Epithelial cell of prostate (primary cell): ENCODE measurements around the gene NEK4.
"Not testable (repeated sequence)": the region's sequence is repeated elsewhere in the genome, so short reads cannot be mapped to it uniquely, and the experiment has no call there.

Experiments
- DNase-seq: peaks from one replicate; pipeline ENCODE4 v3.0.0-alpha.2; 2011; ENCODE audit warnings: low read depth, low spot score
- H3K27ac ChIP-seq: fragments of 450-650 bp; 2 replicates; pipeline ENCODE4 v1.5.1; 2017; ENCODE audit warnings: mild to moderate bottlenecking

The NEK4 gene

GRCh38 chr3:52779837-52780585 lies 9.3 kb upstream of the NEK4 start:
- DNase-seq, result no peak
- H3K27ac ChIP-seq, result no peak overlapping the region

- no peak overlapping the region for H3K27ac ChIP-seq
- DNase-seq, result no peak
Observed at GRCh38 chr3:52779011-52779836, 8.5 kb upstream of the NEK4 start.

GRCh38 chr3:52777959-52778805 lies 7.4 kb upstream of the NEK4 start:
- no peak for DNase-seq
- H3K27ac ChIP-seq, result no peak overlapping the region

DNA sequence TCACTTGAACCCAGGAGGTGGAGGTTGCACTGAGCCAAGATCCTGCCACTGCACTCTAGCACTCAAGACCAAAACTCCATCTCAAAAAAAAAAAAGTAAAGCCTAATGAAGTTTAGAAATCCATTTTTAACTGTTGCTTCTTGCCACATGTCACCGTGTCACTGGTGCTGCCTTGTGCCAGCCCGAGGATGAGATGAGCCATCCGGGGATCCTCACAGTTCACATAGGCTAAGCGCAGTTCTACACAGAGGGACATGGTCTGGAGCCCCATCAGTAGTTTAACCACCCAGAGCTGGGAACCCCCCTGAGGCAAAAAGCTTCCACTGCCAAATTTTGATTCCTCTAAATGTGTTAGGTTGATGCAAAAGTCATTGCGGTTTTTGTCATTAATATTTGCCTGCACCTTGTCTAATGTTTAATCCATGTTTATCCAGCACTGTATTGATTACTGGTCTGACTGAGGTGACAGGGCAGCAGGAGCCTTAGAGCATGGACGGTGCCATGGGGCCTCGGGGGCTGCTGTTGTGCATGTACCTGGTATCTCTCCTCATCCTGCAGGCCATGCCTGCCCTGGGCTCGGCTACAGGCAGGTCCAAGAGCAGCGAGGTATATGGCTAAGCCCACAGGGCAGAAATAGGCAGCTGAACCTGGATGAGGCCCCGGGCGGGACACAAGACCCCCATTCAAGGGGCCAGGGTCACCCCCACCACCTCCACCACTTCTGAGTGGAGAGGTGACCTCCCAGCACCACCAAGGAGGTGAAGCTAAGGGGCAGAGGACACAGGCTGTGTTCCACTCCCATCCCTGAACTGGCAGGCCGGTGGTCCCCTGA lies 6.6 kb upstream of the NEK4 start, which contains the start of gene ITIH1:
ITIH1 (plus strand) TSS at position 473 of the 832 bp plus-strand sequence; CDS start at position 490, 17 bp downstream.
- no peak for DNase-seq
- H3K27ac ChIP-seq, result no peak within 1 kb of the TSS

DNA sequence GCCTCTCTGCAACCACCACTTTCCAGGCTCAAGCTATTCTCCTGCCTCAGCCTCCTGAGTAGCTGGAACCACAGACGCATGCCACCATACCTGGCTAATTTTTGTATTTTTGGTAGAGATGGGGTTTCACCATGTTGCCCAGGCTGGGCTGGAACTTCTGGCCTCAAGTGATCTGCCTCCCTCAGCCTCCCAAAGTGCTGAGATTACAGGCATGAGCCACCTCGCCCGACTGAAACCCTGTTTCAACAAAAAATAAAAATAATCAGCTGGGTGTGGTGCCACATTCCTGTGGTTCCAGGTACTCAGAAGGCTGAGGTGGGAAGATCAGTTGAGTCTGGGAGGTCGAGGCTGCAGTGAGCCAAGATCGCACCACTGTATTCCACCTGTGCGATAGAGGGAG lies 5.7 kb upstream of the NEK4 start:
- not testable (repeated sequence) for DNase-seq, H3K27ac ChIP-seq

DNA sequence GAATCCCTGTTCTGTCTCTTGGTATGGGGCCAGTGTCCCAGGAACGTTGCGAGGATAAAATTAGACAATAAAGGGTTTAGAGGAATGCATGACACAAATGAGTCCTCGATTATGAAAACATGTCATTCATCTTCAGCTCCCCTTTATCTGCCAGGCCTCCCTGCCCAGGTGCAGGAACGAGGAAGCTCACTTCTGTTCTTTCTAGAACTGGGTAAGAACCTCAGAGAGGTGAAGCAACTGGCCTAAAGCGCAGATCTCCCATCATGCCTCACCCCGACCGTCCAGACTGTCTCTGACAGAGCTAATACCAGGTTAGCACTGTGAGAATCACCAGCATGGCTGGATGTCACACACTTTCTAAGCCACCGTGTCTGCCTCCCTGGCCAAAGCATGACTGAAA lies 5.1 kb upstream of the NEK4 start:
- no peak for DNase-seq
- H3K27ac ChIP-seq, result no peak overlapping the region

GRCh38 chr3:52774901-52775864 lies 4.4 kb upstream of the NEK4 start:
- no peak for DNase-seq
- H3K27ac ChIP-seq, result no peak overlapping the region

DNA sequence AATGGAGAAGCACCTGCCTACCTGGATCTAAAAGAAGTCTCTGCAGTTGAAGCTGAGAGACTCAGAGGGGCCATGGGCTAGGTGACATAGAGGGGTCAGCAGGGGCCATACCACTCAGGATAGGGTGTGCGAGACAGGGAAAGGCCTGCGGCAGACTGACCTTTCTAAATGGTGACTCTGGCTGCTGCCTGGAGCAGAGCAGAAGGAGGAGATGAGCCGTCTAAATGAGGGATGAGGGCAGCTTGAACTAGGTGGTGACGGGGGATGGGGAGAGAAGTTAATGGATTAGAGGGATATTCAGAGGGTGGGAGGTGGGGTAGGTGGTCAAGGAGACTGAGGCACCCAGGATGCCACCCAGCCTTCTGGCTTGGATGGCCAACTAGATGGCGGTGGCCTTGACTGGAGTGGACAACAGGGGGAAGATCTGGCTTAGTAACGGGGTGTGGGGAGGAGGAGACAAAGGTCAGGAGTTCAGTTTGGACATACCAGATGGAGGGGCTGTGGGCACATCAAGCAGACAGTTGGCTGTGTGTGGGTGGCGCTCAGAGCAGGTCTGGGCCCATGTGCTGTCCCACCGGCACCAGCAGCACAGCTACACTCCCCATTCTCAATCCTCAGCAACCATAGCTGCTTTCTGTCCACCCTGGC lies 3.5 kb upstream of the NEK4 start:
- no peak overlapping the region for H3K27ac ChIP-seq
- DNase-seq, result no peak

GRCh38 chr3:52773361-52774065 lies 2.8 kb upstream of the NEK4 start:
- H3K27ac ChIP-seq, result no peak overlapping the region
- no peak for DNase-seq

DNA sequence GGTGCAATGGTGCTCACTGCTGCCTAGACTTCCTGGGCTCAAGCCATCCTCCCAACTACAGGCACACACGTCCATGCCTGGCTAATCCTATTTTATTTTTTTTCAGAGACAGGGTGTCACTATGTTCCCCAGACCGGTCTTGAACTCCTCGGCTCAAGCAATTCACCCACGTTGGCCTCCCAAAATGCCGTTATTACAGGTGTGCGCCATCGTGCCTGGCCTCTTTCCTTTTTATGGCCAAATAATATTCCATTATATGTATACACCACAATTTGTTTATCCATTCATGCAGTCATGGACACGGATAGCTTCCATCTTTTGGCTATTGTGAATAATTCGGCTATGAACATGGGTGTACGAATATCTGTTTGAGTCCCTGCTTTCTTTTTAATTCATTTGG lies 962 bp upstream of the NEK4 start:
- no peak for DNase-seq
- H3K27ac ChIP-seq, result no peak overlapping the region

- no peak for DNase-seq
Observed at GRCh38 chr3:52771334-52771681, 568 bp upstream of the NEK4 start.

GRCh38 chr3:52769786-52770455 lies 819 bp downstream of the NEK4 start:
- peak overlapping the region; percentile 19 for H3K27ac ChIP-seq
- DNase-seq, result no peak

More at GRCh38 chr3:52771334-52771681, 568 bp upstream of the NEK4 start:
- peak overlapping the region; percentile 19 for H3K27ac ChIP-seq

- no peak overlapping the region for H3K27ac ChIP-seq
- DNase-seq, result no peak
Observed at GRCh38 chr3:52763466-52763865, 7.3 kb downstream of the NEK4 start.

- DNase-seq, result no peak
- H3K27ac ChIP-seq, result no peak overlapping the region
Observed at GRCh38 chr3:52756141-52756540, 14.6 kb downstream of the NEK4 start.

- H3K27ac ChIP-seq, result no peak overlapping the region
- no peak for DNase-seq
Observed at GRCh38 chr3:52754373-52754772, 16.4 kb downstream of the NEK4 start.

DNA sequence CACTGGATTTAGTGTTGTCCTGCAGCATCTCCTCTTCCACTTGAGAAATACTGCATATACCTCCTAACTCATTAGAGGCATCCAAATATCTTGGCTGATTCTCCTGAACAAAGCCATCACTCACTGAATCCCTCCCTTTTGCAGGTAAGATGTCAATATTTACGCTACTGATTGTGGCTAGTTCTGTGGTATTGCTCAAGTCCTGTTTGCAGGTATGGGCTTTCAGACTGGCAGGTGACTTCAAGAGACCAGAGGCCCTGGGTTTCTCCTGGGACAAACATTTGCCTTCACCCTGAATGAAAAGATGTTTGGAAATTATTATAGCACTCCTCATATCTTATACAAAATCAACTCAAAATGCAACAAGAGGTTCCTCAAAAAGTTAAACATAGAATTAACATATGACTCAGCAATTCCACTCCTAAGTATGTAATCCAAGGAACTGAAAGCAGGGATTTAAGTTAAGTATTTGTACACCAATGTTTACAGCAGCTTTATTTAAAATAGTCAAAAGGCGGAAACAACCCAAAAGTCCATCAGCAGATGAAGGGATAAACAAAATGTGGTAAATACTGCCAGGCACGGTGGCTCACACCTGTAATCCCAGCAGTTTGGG lies 18.6 kb downstream of the NEK4 start:
- DNase-seq, result no peak
- no peak overlapping the region for H3K27ac ChIP-seq

DNA sequence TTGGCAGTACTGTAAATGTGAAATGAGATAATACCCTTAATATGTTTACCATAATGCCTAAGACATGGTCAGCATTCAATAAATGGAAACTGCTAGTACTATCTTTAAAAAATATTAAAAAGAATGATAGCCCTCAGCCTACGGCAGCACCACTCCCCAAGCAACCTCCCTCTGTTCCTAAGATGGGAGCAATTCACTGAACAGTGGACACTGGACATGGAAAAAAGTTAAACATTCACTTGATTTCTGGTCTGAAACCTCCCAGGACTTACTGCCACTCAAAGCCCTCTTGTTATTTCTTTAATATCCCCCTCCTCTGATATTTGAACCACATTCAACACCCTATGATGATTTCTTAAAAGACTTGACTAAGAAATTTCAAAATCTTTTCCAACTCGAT lies 27.0 kb downstream of the NEK4 start:
- H3K27ac ChIP-seq, result no peak overlapping the region
- DNase-seq, result no peak
